ENCODE data around the gene SP140L.
A peak's percentile ranks its signal among the peaks of the same experiment; 100 is the strongest.
"Not testable (repeated sequence)": the region's sequence is repeated elsewhere in the genome, so short reads cannot be mapped to it uniquely, and the experiment has no call there.

SP140L gene

GRCh38 chr2:230418341-230419016 is 91.5 kb downstream of the SP140L start:
- no peak for DNase-seq (ENCODE audit: low read depth in 2 of 2)

GRCh38 chr2:230419181-230419580 is 92.2 kb downstream of the SP140L start:
- DNase-seq (ENCODE audit: low read depth in 2 of 2): no peak

GRCh38 chr2:230422149-230422548 is 95.2 kb downstream of the SP140L start:
- no peak for DNase-seq (ENCODE audit: low read depth in 2 of 2)

GRCh38 chr2:230423851-230424458 is 97.0 kb downstream of the SP140L start:
- DNase-seq (ENCODE audit: low read depth in 2 of 2): no peak

- no peak for DNase-seq (ENCODE audit: low read depth in 2 of 2)
Observed at GRCh38 chr2:230425377-230425776, 98.4 kb downstream of the SP140L start.

GRCh38 chr2:230429513-230429912 is 102.5 kb downstream of the SP140L start:
- no peak for DNase-seq (ENCODE audit: low read depth in 2 of 2)

GRCh38 chr2:230430957-230431910 is 104.2 kb downstream of the SP140L start:
- no peak for DNase-seq (ENCODE audit: low read depth in 2 of 2)

GRCh38 chr2:230434677-230435324 is 107.8 kb downstream of the SP140L start:
- no peak for DNase-seq (ENCODE audit: low read depth in 2 of 2)

- DNase-seq (ENCODE audit: low read depth in 2 of 2): no peak
Observed at GRCh38 chr2:230435431-230435830, 108.4 kb downstream of the SP140L start.

- DNase-seq (ENCODE audit: low read depth in 2 of 2): not testable (repeated sequence)
Observed at GRCh38 chr2:230439121-230439520, 112.1 kb downstream of the SP140L start.

- DNase-seq (ENCODE audit: low read depth in 2 of 2): no peak
Observed at GRCh38 chr2:230439590-230439989, 112.6 kb downstream of the SP140L start.

- peak; percentile 22 to 31 for DNase-seq (ENCODE audit: low read depth in 2 of 2)
Observed at GRCh38 chr2:230441227-230441897, 114.4 kb downstream of the SP140L start.

- DNase-seq (ENCODE audit: low read depth in 2 of 2): no peak
Observed at GRCh38 chr2:230443541-230443940, 116.5 kb downstream of the SP140L start.

- no peak for DNase-seq (ENCODE audit: low read depth in 2 of 2)
Observed at GRCh38 chr2:230444832-230445231, 117.8 kb downstream of the SP140L start.

GRCh38 chr2:230447036-230447435 is 120.0 kb downstream of the SP140L start:
- DNase-seq (ENCODE audit: low read depth in 2 of 2): no peak

- no peak for DNase-seq (ENCODE audit: low read depth in 2 of 2)
Observed at GRCh38 chr2:230447455-230448451, 120.8 kb downstream of the SP140L start.

- DNase-seq (ENCODE audit: low read depth in 2 of 2): no peak
Observed at GRCh38 chr2:230449901-230450467, 123.0 kb downstream of the SP140L start.

GRCh38 chr2:230453006-230453405 is 126.0 kb downstream of the SP140L start:
- no peak for DNase-seq (ENCODE audit: low read depth in 2 of 2)

All from stimulated activated CD8-positive, alpha-beta memory T cell treated with anti-CD3 and anti-CD28 coated beads, Interleukin-7, amount 100 ng/mL, for 1 hour (primary cell).